HL-60 (cell line): ENCODE measurements around the gene ZFYVE28.
"Not testable (repeated sequence)": the region's sequence is repeated elsewhere in the genome, so short reads cannot be mapped to it uniquely, and the experiment has no call there.

Experiments
- DNase-seq, 2 experiments: peaks; one replicate each; pipeline ENCODE4 v3.0.0-alpha.2; 2010 to 2020; ENCODE audit warnings: low read depth in 1 of 2, low spot score in 1 of 2
- H3K27ac ChIP-seq: fragments of 250-450 bp; sonication (Bioruptor Pico); replicated peaks from 2 replicates; pipeline ENCODE4 v1.5.1; 2020; ENCODE audit warnings: mild to moderate bottlenecking, moderate library complexity
- H3K27me3 ChIP-seq: fragments of 250-450 bp; sonication (Bioruptor Pico); 2 replicates; pipeline ENCODE4 v1.5.1; 2021; ENCODE audit warnings: mild to moderate bottlenecking, moderate library complexity; ENCODE audit not compliant: insufficient read depth, poor library complexity, severe bottlenecking
- H3K4me3 ChIP-seq: replicated peaks from 2 replicates; pipeline ENCODE4 v1.5.1; 2011; ENCODE audit warnings: mild to moderate bottlenecking, control low read depth, low read length; ENCODE audit not compliant: insufficient read depth
- GABPA ChIP-seq: IDR thresholded peaks from 2 replicates; pipeline ENCODE4 v1.6.1; 2012; ENCODE audit warnings: low read depth
- POLR2AphosphoS5 ChIP-seq: IDR thresholded peaks from 2 replicates; pipeline ENCODE4 v1.6.1; 2012; ENCODE audit warnings: low read depth
- SPI1 ChIP-seq: IDR thresholded peaks from 2 replicates; pipeline ENCODE4 v1.6.1; 2012; ENCODE audit warnings: low read depth, mild to moderate bottlenecking, borderline replicate concordance
- TF ChIP-seq, protein P1 (sequence below): IDR thresholded peaks from 2 replicates; pipeline ENCODE4 v1.6.1; 2012; ENCODE audit warnings: low read depth; ENCODE audit not compliant: insufficient replicate concordance
- TF ChIP-seq, protein P2 (sequence below): IDR thresholded peaks from one replicate; pipeline ENCODE4 v1.5.1; 2011; ENCODE audit warnings: low read length, control low read depth, inconsistent platforms; ENCODE audit not compliant: insufficient read depth

ZFYVE28 gene

DNA sequence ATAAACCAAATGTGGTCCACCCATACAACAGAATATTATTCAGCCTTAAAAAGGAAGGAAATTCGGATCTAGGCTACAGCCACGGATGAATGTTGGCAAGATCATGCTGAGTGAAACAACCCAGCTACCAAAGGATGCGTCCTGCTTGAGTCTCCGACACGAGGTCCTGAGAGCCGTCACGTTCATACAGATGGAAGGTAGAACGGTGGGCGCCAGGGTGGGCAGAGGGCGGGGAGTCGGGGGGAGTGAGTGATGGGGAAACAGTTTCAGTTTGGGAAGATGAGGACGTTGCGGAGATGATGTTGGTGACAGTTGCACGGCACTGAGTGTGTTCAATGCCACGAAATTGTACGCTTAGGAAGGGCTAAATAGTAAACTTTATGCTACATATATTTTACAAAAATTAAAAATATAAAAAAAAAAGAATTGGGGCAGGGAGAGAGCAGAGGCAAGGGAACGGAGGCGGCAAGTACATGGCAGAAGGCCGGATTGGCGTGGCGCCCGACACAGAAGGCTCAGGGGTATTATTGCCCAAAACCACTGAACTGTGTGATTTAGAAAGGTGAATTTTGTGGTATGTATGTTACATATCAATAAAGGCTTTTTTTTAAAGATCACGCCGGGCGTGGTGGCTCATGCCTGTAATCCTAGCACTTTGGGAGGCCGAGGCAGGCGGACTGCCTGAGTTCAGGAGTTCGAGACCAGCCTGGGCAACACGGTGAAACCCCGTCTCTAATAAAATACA lies 141.7 kb downstream of the ZFYVE28 start:
- DNase-seq = no peak
- Histone ChIP-seq H3K27me3 (no peaks in the 10 kb centered on the region), H3K4me3 (no peak overlapping the region), H3K27ac (no peak overlapping the region)
- TF ChIP-seq POLR2AphosphoS5 = no peak
- TF ChIP-seq GABPA = no peak
- TF ChIP-seq, protein P1, sequence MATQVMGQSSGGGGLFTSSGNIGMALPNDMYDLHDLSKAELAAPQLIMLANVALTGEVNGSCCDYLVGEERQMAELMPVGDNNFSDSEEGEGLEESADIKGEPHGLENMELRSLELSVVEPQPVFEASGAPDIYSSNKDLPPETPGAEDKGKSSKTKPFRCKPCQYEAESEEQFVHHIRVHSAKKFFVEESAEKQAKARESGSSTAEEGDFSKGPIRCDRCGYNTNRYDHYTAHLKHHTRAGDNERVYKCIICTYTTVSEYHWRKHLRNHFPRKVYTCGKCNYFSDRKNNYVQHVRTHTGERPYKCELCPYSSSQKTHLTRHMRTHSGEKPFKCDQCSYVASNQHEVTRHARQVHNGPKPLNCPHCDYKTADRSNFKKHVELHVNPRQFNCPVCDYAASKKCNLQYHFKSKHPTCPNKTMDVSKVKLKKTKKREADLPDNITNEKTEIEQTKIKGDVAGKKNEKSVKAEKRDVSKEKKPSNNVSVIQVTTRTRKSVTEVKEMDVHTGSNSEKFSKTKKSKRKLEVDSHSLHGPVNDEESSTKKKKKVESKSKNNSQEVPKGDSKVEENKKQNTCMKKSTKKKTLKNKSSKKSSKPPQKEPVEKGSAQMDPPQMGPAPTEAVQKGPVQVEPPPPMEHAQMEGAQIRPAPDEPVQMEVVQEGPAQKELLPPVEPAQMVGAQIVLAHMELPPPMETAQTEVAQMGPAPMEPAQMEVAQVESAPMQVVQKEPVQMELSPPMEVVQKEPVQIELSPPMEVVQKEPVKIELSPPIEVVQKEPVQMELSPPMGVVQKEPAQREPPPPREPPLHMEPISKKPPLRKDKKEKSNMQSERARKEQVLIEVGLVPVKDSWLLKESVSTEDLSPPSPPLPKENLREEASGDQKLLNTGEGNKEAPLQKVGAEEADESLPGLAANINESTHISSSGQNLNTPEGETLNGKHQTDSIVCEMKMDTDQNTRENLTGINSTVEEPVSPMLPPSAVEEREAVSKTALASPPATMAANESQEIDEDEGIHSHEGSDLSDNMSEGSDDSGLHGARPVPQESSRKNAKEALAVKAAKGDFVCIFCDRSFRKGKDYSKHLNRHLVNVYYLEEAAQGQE = no peak
- no peak for TF ChIP-seq SPI1
- TF ChIP-seq, protein P2, sequence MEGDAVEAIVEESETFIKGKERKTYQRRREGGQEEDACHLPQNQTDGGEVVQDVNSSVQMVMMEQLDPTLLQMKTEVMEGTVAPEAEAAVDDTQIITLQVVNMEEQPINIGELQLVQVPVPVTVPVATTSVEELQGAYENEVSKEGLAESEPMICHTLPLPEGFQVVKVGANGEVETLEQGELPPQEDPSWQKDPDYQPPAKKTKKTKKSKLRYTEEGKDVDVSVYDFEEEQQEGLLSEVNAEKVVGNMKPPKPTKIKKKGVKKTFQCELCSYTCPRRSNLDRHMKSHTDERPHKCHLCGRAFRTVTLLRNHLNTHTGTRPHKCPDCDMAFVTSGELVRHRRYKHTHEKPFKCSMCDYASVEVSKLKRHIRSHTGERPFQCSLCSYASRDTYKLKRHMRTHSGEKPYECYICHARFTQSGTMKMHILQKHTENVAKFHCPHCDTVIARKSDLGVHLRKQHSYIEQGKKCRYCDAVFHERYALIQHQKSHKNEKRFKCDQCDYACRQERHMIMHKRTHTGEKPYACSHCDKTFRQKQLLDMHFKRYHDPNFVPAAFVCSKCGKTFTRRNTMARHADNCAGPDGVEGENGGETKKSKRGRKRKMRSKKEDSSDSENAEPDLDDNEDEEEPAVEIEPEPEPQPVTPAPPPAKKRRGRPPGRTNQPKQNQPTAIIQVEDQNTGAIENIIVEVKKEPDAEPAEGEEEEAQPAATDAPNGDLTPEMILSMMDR = no peak

DNA sequence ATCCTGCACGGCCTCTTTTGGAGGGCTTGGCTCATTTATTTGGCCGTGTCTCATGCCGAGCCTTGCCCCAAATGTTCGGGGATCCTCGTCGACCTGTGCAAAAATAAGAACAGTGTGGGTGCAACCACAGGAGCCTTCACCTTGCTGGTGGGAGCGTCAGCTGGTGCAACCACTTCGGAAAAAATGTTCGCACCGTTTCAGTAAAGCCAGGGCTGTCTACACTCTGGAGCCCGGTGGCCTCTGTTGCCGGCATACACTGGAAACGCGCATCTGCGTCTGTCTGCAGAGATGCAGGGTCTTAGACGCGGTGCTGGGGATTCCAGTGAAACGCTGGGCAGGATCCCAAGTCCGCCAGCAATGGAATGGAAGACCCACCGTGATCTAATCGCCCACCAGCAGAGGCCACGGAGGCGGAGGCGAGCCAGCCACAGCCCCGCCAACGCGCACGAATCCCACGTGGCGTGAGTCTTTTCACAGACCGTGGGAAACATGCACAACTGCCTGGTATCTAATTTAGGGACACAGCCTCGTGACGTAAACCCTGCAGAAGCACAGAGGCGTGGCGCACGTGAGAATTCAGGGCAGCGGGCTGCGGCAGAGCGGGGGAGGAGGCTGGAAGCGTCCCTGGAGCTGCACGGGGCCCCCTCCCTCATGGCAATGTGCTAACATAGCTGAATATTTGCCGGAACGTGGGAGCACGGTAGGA lies 142.7 kb downstream of the ZFYVE28 start:
- Histone ChIP-seq H3K4me3 (no peak overlapping the region), H3K27ac (no peak overlapping the region), H3K27me3 (no peaks in the 10 kb centered on the region)
- TF ChIP-seq POLR2AphosphoS5 = no peak
- no peak for TF ChIP-seq GABPA
- TF ChIP-seq, protein P1 = no peak
- TF ChIP-seq, protein P2 = no peak
- TF ChIP-seq SPI1 = no peak
- no peak for DNase-seq

DNA sequence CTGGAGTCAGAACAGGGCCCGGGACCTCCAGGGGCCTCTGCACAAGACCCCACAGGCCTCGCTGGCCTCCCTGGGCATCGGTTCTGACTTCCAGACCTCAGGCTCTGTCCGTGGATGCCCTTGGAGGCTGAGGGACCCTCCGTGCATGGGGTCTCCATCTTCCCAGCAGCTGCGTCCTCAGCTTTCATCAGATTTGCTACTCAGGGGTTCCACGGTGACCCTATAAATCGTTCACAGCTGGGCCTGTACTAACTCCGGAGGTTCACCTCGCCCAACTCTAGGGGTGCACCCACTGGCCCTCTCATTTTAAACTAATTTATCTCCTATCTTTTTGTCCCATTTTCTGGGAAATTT lies 143.4 kb downstream of the ZFYVE28 start:
- DNase-seq = not testable (repeated sequence)

DNA sequence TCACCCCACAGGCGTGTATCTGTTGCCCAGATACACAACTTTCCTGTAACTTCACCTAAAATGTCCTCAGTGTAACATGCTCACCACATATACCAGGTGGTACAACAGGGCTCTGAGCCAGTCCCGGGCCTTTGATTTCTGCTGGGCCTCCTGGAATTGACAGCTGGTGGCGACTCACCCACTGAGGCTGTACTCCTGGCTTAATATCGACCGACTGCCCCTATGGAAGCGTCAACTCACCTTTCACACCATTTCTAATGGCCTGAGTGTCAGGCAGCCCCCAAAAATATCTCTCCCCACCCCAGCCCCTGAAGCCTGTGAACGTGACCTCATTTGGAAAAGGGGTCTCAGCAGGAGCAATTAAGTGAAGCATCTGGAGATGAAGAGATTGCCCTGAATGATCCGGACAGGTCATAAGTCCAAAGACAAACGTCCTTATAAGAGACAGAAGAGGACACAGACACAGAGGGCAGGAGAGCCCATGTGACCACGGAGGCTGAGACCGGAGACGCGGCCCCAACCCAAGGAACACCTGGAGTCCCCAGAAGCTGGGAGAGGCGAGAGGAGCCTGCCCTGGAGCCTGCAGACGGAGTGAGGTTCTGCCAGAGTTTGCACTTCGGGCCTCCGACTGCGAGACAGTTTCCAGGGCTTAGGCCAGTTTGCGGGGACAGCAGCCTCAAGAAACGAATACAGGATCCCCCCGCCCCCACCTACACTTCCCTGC lies 144.0 kb downstream of the ZFYVE28 start:
- Histone ChIP-seq H3K27ac (no peak overlapping the region), H3K4me3 (no peak overlapping the region), H3K27me3 (no peaks in the 10 kb centered on the region)
- DNase-seq = no peak
- TF ChIP-seq GABPA (no peak), SPI1 (no peak), POLR2AphosphoS5 (no peak)
- TF ChIP-seq, protein P1 = no peak
- TF ChIP-seq, protein P2 = no peak

More for the DNA sequence above, 143.4 kb downstream of the ZFYVE28 start:
- not testable (repeated sequence) for H3K27me3 ChIP-seq, H3K4me3 ChIP-seq, H3K27ac ChIP-seq
